Stimulated activated CD8-positive, alpha-beta memory T cell treated with anti-CD3 and anti-CD28 coated beads, Interleukin-4, amount 100 ng/mL, for 24 hours (primary cell): ENCODE results near the gene GABRB3.
"Not testable (repeated sequence)": the region's sequence is repeated elsewhere in the genome, so short reads cannot be mapped to it uniquely, and the experiment has no call there.

Source experiments
- DNase-seq: peaks from one replicate; pipeline ENCODE4 v3.0.0-alpha.2; 2020; ENCODE audit warnings: low read depth

GABRB3 gene

GRCh38 chr15:26736502-26737248, 36.2 kb downstream of the GABRB3 start:
- DNase-seq = no peak

GRCh38 chr15:26731965-26732364, 40.9 kb downstream of the GABRB3 start:
- no peak for DNase-seq

GRCh38 chr15:26729581-26729980, 43.3 kb downstream of the GABRB3 start:
- DNase-seq = no peak

- DNase-seq = no peak
These were observed 43.8 kb downstream of the GABRB3 start for GRCh38 chr15:26729030-26729429.

- no peak for DNase-seq
These were observed 48.3 kb downstream of the GABRB3 start for GRCh38 chr15:26724381-26725150.

DNA sequence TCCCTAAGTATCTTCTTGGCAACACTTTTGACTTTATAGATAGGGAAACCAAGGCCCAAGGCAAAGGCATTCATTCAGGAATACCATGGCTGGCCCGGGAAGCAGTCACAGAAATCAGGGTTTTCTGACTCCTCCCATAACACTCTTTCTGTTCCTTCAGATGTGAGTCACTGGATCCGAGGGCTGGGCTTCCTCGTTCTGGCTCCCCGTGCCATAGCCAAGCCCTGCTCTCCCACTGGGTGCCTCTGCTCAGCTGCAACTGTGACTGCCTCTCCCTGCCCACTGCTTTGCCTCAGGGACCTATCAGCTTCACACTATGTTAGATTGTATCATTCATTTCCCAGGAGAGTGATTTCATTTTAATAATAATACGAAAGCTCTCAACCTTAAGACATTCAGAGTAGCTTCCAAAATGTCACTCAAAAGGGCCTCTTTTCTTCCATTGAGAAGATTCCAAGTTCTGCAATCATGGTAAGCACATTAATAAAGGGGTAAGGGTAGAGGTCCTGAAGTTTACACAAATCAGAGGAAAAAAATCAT, 50.2 kb downstream of the GABRB3 start:
- DNase-seq = no peak

- no peak for DNase-seq
These were observed 51.5 kb downstream of the GABRB3 start for GRCh38 chr15:26721232-26721967.

- no peak for DNase-seq
These were observed 52.3 kb downstream of the GABRB3 start for GRCh38 chr15:26720546-26720945.

DNA sequence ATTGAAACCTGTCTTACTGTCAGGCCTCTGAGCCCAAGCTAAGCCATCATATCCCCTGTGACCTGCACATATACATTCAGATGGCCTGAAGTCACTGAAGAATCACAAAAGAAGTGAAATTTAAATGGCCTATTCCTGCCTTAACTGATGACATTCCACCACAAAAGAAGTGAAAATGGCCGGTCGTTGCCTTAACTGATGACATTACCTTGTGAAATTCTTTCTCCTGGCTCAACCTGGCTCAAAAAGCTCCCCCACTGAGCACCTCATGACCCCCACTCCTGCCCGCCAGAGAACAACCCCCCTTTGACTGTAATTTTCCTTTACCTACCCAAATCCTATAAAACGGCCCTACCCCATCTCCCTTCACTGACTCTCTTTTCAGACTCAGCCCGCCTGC, 53.0 kb downstream of the GABRB3 start:
- DNase-seq = not testable (repeated sequence)

DNA sequence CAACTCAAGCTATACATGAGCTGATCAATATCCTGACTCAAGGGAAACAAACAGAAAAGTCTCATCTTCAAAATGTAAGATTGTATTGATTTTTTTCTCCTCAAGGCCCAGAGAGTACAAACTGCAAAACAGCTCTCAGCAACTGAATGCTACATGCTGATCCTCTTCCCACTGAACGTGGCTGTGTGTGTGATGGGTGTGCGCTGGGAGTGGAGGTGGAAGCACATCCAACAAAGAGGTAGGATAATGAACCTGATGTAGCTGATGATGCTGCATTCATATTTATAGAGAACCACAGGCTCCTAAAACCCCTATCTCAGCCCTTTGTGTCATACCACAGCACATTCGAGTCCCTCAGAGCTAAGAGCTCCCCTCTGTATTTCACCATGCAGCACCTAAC, 56.8 kb downstream of the GABRB3 start:
- no peak for DNase-seq

- DNase-seq = no peak
These were observed 59.4 kb downstream of the GABRB3 start for GRCh38 chr15:26713498-26713897.

GRCh38 chr15:26712335-26712734, 60.5 kb downstream of the GABRB3 start:
- DNase-seq = no peak

DNA sequence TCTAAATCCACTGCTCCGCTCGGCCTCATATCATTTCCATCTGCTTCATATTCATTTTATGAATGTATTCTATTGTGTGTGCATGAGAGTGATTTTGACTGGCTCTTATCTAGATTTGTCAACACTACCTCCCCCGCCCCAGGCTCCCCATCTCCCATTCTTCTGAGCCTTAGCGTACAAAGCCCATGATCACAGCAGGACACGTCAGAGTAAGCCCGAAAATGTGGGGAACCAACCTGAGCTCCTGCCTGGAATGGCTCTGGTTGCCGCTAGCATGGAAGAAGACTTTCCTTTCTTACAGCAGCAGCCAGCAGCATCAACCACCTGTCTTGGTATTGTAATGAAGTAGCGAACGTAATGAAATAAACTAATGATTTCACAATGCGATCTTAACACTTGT, 61.4 kb downstream of the GABRB3 start:
- DNase-seq = no peak

DNA sequence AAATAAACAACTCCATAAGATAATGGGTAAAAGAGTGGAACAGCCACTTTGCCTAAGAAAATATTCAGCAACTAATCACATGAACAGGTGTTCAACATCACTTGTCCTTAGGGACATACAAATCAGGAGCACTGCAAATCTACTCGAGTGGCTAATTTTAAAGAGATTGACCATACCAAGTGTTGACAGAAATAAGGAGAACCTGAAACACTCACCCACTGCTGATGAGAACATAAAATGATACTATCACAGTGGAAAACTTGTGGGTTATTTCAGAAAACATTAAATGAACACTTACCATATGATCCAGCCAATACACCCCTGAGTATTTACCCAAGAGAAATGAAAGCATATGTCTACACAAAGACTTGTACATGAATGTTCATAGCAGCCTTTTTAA, 70.5 kb downstream of the GABRB3 start:
- DNase-seq = no peak

DNA sequence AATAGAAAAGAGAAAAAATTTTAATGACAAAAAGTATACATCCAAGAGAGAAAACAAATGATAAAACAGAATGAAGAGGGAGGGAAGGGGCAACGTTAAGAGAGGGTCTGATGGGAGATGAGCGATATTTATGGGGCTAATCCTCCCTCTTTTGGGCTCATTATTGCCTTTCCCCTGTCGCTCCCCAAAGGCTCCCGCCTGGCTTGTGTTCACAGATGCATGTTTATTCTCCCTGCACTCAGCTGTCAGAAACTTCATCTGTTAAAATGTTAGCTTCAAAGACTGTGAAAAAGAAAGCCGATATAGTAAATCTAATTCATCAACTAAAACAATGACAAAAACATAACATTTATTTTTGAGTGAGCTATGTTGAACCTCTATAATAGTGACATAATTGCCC, 74.3 kb downstream of the GABRB3 start:
- DNase-seq = no peak

DNA sequence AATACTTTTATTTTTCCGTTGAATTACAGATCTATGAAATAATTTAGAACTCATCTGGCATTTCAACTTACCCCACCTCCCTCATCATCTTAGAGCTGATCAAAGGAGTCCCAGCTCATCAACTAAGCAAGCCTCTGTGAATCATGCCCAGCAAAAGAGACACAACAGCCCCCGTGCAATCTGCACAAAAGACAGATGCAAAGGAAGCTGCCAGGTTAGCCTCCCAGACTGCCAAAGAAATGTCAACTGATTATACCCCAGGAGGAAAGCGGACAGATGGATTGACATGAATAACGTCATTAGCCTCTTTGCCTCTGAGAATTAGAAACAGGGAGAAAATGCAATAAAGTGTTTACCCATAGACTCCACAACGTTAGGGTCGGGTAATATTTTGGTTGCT, 75.0 kb downstream of the GABRB3 start:
- no peak for DNase-seq

DNA sequence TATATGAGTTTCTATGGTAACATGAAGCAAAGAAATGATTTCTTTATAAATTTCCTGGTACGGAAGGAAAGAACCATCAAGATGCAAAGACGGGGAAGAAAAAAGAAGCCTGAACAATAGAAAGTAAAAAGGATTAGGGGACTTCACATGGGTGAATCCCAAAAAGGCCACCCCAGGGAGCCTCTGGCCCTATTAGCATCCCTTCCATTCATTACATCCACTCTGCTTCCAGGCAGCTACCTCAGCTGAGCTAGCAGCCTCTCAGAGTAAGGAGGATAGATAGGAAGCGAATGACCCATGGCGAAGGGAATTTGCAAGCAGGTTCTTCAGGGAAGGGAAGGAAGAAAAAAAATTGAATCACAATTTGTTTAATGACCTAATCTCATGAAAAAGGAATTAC, 81.6 kb downstream of the GABRB3 start:
- no peak for DNase-seq

DNA sequence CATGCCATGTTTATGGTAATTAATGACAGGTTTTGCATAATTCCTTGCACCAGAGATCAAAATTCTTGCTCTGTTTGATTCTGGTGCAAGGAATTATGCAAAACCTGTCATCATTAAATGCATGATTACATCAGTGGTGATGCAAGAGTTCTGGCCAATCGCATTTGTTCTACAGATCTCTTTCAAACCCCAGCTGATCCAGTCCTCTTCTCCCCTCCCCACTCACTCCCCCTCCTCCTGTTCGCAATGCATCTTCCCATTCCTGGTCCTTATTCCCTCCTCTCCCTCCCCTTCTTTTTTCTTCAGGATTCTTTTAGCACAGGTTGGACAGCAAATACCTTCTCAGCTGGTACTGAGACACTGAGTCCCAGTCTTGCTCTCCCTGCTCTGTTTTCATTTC, 82.1 kb downstream of the GABRB3 start:
- no peak for DNase-seq

- no peak for DNase-seq
These were observed 83.4 kb downstream of the GABRB3 start for GRCh38 chr15:26689462-26689861.

DNA sequence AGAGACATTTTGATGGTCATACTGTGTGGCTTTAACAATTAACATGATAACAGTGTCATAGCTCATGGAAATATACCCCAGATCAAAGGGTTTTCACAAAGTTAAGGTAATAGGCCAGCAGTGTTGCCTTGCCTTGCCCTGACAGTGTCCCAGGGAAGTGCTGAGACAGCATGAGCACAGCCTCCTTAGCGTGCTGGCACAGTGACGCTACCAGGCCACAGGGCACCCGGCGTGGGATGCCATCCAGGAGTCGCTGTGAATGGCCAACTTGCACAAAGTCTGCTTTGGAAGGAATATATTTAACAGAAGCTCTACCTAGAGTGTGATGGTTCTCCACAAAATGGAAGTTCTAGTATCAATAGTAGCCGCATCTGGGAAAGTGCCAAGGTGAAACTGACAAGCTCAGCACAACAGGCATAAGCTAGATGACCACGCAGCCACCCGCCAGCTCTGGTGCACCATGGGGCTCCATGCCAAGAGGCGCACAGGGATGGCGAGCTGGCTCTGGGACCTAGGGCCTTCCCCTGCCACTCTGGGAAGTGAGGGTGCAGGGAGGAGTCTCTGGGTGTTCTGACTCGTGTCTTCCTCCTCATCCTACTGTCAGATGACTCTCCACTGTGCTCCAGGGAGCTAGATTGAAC, 86.2 kb downstream of the GABRB3 start:
- DNase-seq = no peak

DNA sequence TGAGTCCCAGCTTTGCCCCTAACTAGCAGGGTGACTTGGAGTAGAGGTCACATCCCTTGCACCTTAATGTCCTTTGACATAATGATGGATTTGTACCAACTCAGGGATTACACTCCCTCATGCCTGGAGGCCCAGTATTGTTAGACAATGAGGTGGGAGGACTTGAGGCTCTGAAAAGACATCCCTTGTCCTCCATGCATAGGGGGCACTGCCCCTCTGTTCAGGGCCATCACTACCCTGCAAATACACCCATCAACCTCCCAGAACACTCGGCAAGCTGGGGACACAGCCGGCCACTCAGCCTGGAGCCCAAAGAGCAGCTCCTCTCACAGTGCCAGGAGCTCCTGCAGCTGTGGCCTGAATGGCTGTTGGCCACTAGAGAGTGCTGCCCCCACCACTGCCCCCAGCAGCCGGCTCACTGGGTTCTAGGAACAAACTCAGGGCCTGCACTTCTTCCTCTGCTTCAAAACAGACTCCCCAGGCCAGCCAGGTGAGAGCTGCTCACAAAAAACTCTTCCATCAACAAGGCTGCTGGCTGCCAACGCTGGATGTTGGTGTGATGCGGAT, 90.2 kb downstream of the GABRB3 start:
- no peak for DNase-seq

- no peak for DNase-seq
These were observed 92.9 kb downstream of the GABRB3 start for GRCh38 chr15:26679927-26680326.
